Measurements from ENCODE around the gene NOS3.

GRCh38 chr7:151034312-151035025 is 43.7 kb downstream of the NOS3 start:
- TF ChIP-seq POLR2A (IDR thresholded peaks at IDR 0.05; ENCODE audit: low read depth, low read length) = no peak
- no peak for TF ChIP-seq CTCF (IDR thresholded peaks at IDR 0.05; ENCODE audit: extremely low read depth in 1 of 2, insufficient read depth in 1 of 2, low read depth in 1 of 2, low read length in 2 of 2)
- TF ChIP-seq MAX (IDR thresholded peaks at IDR 0.05; ENCODE audit: insufficient read depth, insufficient read length) = no peak
- no peak for TF ChIP-seq MYC (IDR thresholded peaks at IDR 0.05; ENCODE audit: low read depth, low read length)
- no peak for TF ChIP-seq FOS (IDR thresholded peaks at IDR 0.05; ENCODE audit: borderline replicate concordance, insufficient read depth, low read length)
- no peak for TF ChIP-seq POLR2AphosphoS5 (IDR thresholded peaks at IDR 0.05; ENCODE audit: insufficient read depth, low read depth, low read length)
- no peak for TF ChIP-seq GATA2 (IDR thresholded peaks at IDR 0.05; ENCODE audit: insufficient read depth, insufficient read length, low read depth, low read length)
- no peak for TF ChIP-seq JUN (IDR thresholded peaks at IDR 0.05; ENCODE audit: borderline replicate concordance, insufficient read depth, insufficient read length, low read depth)
- no peak for TF ChIP-seq EZH2 (IDR thresholded peaks at IDR 0.05; ENCODE audit: borderline replicate concordance, low read depth, low read length, severe bottlenecking)
